Left ventricle myocardium inferior (tissue), 1 donor: ENCODE measurements around the gene MIER1. TPM values are rescaled to one million over a fixed set of nuclear protein-coding genes. Genes with fewer than 3 reads are reported as not detected.
"Not testable (repeated sequence)": the region's sequence is repeated elsewhere in the genome, so short reads cannot be mapped to it uniquely, and the experiment has no call there.

Experiments used
- DNase-seq: peaks from one replicate; pipeline ENCODE4 v3.0.0-alpha.2; 2020
- H3K27ac ChIP-seq: fragments of 200-600 bp; replicated peaks from 2 replicates; pipeline ENCODE4 v1.8.0; 2021
- H3K27me3 ChIP-seq: fragments of 200-600 bp; 2 replicates; pipeline ENCODE4 v1.8.0; 2021; ENCODE audit warnings: low read depth
- H3K36me3 ChIP-seq: fragments of 200-600 bp; 2 replicates; pipeline ENCODE4 v1.8.0; 2021
- H3K4me1 ChIP-seq: fragments of 200-600 bp; 2 replicates; pipeline ENCODE4 v1.8.0; 2021
- H3K4me3 ChIP-seq: fragments of 200-600 bp; 2 replicates; pipeline ENCODE4 v1.8.0; 2021; ENCODE audit warnings: mild to moderate bottlenecking, moderate library complexity
- H3K9me3 ChIP-seq: fragments of 200-600 bp; replicated peaks from 2 replicates; pipeline ENCODE4 v1.8.0; 2021
- CTCF ChIP-seq: fragments of 200-600 bp; IDR thresholded peaks from 2 replicates; pipeline ENCODE4 v1.8.0; 2021; ENCODE audit warnings: antibody characterized with exemption, mild to moderate bottlenecking, borderline replicate concordance
- intact Hi-C: fragments of 100-400 bp; cut with micrococcal nuclease; formaldehyde crosslinking; loops from one replicate; pipeline ENCODE4 v1.11.0; 2022
- long read RNA-seq: library from polyadenylated mRNA; unstranded; transcript quantifications from one replicate; pipeline ENCODE4 v2.0.0, GENCODE V29; 2021
- total RNA-seq: library from RNA; stranded (reverse); fragmentation: NEBNext Ultra II Directional; extraction: Animal tissue kit (Norgen Biotek cat#: 25700); gene quantifications from one replicate; pipeline ENCODE4 v1.2.1, GENCODE V29; 2021
- donor health status: DM: no; HTN: yes; CAD: no; lungs with severe emphysema.

MIER1 gene
- total RNA-seq, result 18.1 TPM
- long read RNA-seq, full-length matches to known transcripts, result 5 of 7 reads
- long read RNA-seq, partial matches to known transcripts, result 0 of 7 reads
- long read RNA-seq, other reads (novel, unspliced or antisense), result 2 of 7 reads

DNA sequence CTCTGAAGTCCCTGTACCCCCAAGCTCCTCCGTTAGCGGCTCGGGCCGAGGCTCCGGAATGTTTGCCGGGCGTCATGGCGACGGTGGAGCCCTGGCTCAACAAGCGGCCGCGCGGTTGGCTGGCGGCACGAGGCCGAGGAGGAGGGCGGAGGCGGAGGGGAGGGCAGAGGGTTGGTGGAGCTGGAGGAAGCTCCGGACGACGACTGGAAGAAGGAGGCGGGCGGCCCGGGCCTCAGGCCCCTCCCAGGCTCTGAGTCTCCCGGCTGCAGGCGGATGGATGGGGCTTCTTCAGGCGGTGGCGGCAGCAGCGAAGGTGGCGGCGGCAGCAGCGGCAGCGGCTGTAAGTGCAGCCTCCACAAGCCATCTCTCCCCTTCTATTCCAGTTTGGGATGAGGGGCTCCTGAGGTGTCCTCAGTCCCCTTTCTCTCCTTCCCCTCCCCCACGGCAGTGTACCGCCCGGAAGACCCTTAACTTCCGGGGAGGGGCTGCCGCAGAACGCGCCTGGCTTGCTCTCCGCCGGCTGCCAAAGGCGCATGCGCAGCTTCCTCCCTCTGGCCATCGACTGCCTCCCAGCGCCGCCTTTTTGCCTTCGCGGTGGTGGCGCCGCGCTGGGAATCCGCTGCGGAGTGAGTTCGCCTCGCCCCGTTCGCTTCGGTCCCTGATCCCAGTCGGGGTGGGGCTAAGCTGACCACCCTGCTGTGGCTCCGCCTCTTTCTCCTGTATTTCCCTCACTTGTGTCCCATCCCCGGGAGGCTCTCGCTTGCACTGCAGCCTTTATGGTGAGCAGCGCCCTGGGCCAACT, at the start of gene MIER1, which contains the start of gene DNAI4:
MIER1 (plus strand) TSS at position 235 of the 802 bp plus-strand sequence; CDS start at position 274, 39 bp downstream.
DNAI4 (minus strand) TSS at position 101 of the 802 bp plus-strand sequence; CDS start at position 76, 25 bp downstream.
- H3K27me3 ChIP-seq, result no peaks in the 10 kb centered on the region
- peaks cover 5% of the 10 kb centered on the region for H3K36me3 ChIP-seq
- H3K27ac ChIP-seq, result peak within 1 kb of the TSS; percentile 97
- peaks cover 48% of the 10 kb centered on the region for H3K4me1 ChIP-seq
- intact Hi-C loops, result no loop called here
- H3K4me3 ChIP-seq, result peak within 1 kb of the TSS; percentile 72
- no peaks in the 10 kb centered on the region for H3K9me3 ChIP-seq
- DNase-seq, result peak; percentile 98
- peak; percentile 52 for TF ChIP-seq CTCF

- no peaks in the 10 kb centered on the region for H3K27me3 ChIP-seq
- no peak overlapping the region for H3K4me3 ChIP-seq
- no peak for TF ChIP-seq CTCF
- no peaks in the 10 kb centered on the region for H3K4me1 ChIP-seq
- DNase-seq, result no peak
- no peaks in the 10 kb centered on the region for H3K36me3 ChIP-seq
- peaks cover 33% of the 10 kb centered on the region for H3K9me3 ChIP-seq
- intact Hi-C loops, result no loop called here
- H3K27ac ChIP-seq, result no peak overlapping the region
Observed at GRCh38 chr1:66876664-66877063, 48.1 kb upstream of the MIER1 start.

DNA sequence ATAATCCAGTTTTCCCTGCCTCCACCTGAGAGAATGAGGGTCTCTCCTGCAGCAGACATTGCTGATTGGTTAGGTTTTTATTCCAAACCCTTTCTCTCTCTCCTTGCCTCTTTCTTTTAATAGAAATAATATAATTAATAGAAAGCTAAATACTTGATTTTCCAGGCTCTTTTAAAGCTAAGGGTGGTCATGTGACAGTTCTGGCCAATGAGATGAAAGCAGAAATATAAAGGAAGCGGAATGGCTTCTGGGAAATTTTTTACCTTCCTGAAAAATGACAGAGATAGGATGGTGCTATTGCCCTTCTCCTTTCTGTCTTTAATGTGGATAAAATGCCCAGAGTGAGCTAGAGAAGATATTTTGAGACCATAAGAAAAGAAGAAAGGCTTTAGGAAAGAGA, 35.8 kb upstream of the MIER1 start:
- peaks cover 10% of the 10 kb centered on the region for H3K36me3 ChIP-seq
- no peaks in the 10 kb centered on the region for H3K9me3 ChIP-seq
- DNase-seq, result no peak
- H3K4me3 ChIP-seq, result no peak overlapping the region
- no peaks in the 10 kb centered on the region for H3K27me3 ChIP-seq
- intact Hi-C loops, result no loop called here
- H3K27ac ChIP-seq, result no peak overlapping the region
- no peak for TF ChIP-seq CTCF
- no peaks in the 10 kb centered on the region for H3K4me1 ChIP-seq

GRCh38 chr1:66890621-66891020, 34.2 kb upstream of the MIER1 start:
- DNase-seq, result no peak
- Histone ChIP-seq H3K27ac (no peak overlapping the region), H3K27me3 (no peaks in the 10 kb centered on the region), H3K4me3 (no peak overlapping the region), H3K36me3 (peaks cover 10% of the 10 kb centered on the region), H3K4me1 (no peaks in the 10 kb centered on the region), H3K9me3 (no peaks in the 10 kb centered on the region)
- no peak for TF ChIP-seq CTCF
- intact Hi-C loops, result no loop called here

- Histone ChIP-seq H3K36me3 (no peaks in the 10 kb centered on the region), H3K4me3 (no peak overlapping the region), H3K27ac (no peak overlapping the region), H3K27me3 (no peaks in the 10 kb centered on the region), H3K9me3 (no peaks in the 10 kb centered on the region), H3K4me1 (no peaks in the 10 kb centered on the region)
- TF ChIP-seq CTCF, result no peak
- intact Hi-C loops, result no loop called here
- DNase-seq, result no peak
Observed at GRCh38 chr1:66893712-66894111, 31.1 kb upstream of the MIER1 start.

GRCh38 chr1:66915203-66915602, 9.6 kb upstream of the MIER1 start:
- H3K4me3 ChIP-seq, H3K36me3 ChIP-seq, H3K4me1 ChIP-seq, intact Hi-C loops, H3K27me3 ChIP-seq, H3K27ac ChIP-seq, DNase-seq, H3K9me3 ChIP-seq: not testable (repeated sequence)
